Airway epithelial cell (primary cell): ENCODE results near the gene SLC34A3. TPM values are rescaled to one million over a fixed set of nuclear protein-coding genes. Genes with fewer than 3 reads are reported as not detected.

Source experiments
- total RNA-seq: library from RNA; depleted of rRNA; stranded (reverse); fragments of >200 nt; gene quantifications from 2 replicates; pipeline ENCODE4 v1.2.3, GENCODE V29; 2015

The SLC34A3 gene
- total RNA-seq, result 0.14 TPM in 1 of 2 replicates, not detected in the other

DNA sequence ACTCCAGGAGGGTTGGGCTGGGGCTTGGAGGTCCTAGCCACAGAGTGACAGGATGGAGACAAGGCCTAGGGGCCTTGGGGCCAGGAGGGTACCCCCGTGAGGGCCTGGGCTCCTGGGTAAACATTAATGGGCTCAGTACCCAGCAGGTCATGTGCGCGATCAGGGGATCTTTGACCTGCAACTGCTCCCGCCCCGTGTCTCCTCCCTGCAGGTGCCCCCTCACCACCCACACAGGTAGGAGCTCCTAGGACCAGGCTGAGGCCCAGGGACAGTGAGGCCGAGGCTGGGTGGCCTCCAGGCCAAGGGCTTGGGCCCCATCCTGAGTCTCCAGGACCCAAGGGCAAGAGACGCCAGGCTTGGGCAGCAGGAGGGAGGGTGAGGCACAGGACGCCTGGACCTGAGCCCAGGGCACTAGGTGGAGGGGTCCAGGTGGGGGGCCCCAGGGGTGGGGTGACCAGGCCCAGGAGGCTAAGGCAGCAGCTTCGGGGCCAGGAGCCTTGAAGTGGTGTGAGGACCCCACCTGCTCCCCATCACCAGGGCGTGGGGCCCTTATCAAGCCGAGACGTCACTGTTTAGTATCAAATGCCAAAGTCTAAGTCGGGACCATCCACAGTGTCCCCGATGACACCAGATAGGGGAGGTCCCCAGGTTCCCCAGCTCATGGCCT, at the start of gene SLC34A3:
Gene SLC34A3 (plus strand): TSS at position 197 of the 667 bp plus-strand sequence. CDS start 802 bp downstream, outside the sequence.

GRCh38 chr9:137188490-137189296, 42.0 kb upstream of the SLC34A3 start, which contains the start of the genes ANAPC2 and SSNA1:
Gene ANAPC2 (minus strand): TSS chr9:137188560. CDS start chr9:137188532, 28 bp downstream.
Gene SSNA1 (plus strand): TSS chr9:137188676. CDS start chr9:137188727, 51 bp downstream.

GRCh38 chr9:137200311-137201204, 30.1 kb upstream of the SLC34A3 start, which contains the start of gene TPRN:
Gene TPRN (minus strand): TSS chr9:137200741. CDS start chr9:137200711, 30 bp downstream.

GRCh38 chr9:137205126-137206069, 25.3 kb upstream of the SLC34A3 start, which contains the start of the genes NDOR1 and TMEM203:
Gene NDOR1 (plus strand): TSS chr9:137205700. CDS start chr9:137205778, 78 bp downstream.
Gene TMEM203 (minus strand): TSS chr9:137205648. CDS start chr9:137205414, 234 bp downstream.

DNA sequence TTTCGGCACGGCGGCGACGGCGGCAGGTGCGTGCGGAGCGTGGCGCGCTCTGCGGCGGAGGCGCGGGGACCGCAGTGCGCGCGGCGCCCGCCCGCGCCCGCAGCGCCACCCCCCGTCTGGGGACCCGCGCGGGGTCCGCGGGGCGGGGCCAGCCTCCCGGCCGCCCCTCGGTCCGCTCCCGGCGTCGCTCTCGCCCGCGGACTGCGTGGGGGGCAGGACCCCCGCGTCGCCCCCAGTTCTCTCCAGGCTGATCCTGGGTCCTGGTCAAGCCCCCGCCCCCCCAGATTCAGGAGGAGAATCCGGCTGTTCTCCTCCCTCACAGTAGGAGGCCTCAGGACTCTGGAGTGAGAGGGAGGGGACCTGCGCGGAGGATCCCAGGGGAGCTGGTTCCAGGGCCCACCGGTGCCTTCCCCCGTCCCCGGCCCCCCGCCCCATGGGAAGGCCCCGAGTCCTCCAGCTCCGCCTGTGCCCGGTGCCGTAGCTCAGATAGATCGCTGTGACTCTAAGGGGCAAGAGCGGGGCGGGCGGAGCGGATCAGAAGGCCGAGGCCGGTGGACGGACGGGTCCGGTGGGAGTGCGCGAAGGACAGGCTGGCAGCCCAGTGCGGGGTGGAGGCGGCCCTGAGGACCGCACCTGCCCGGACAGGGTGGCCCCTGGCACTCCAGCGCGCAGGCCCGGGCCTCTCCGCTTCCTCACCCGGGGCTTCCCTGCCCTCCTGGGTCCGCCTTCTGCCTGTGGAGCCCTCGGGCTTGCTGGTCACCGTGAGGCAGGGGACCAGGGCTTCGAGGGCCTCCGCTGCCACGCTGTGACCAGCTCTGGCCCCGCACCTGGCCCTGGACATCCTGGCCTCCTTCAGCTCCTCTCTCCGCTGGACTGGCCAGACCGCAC, 8.3 kb upstream of the SLC34A3 start, which contains the start of gene RNF208:
Gene RNF208 (minus strand): TSS at position 51 of the 888 bp plus-strand sequence. CDS start 1,028 bp downstream, outside the sequence.

GRCh38 chr9:137224830-137225694, 5.6 kb upstream of the SLC34A3 start, which contains the start of gene CYSRT1:
Gene CYSRT1 (plus strand): TSS chr9:137225174. CDS start chr9:137225622, 448 bp downstream.

DNA sequence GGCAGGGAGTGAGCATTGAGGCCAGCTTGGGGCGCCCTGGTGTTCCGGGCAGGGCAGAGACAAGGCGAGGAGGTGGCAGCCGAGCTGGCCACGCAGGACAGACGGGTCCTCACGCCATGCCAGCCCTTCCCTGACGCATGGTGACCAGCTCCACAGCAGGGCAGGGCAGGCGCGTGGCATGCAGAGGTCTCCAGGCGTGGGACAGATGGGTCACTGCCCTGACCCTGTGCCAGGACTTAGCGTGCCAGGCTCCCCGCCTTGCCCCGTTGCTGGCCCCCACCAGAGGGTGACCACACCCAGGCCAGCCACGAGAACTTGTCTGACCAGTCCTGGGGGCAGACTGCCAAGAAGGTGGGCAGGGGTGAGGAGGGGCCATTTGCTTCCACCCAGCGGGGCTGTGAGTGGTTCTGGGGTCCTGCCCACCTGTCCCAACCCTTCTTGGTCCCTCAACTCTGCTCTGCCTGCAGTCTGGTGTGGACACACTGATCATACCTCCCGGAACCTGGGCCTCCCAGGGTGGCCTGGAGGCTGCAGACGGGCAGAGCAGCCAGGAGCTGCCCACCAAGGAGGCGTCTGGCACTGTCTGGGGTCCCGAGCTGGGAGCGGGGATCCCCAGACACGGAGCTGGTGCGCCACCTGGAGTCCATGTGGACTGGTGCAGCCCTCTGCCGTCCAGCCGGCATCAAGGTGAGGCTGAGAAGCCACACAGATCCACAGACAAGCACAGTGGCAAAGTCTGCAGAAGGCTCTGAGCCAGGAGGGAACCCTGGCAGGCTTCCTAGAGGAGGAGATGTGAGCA, 3.4 kb upstream of the SLC34A3 start, which contains the start of gene RNF224:
Gene RNF224 (plus strand): TSS at position 449 of the 799 bp plus-strand sequence. CDS start 834 bp downstream, outside the sequence.

DNA sequence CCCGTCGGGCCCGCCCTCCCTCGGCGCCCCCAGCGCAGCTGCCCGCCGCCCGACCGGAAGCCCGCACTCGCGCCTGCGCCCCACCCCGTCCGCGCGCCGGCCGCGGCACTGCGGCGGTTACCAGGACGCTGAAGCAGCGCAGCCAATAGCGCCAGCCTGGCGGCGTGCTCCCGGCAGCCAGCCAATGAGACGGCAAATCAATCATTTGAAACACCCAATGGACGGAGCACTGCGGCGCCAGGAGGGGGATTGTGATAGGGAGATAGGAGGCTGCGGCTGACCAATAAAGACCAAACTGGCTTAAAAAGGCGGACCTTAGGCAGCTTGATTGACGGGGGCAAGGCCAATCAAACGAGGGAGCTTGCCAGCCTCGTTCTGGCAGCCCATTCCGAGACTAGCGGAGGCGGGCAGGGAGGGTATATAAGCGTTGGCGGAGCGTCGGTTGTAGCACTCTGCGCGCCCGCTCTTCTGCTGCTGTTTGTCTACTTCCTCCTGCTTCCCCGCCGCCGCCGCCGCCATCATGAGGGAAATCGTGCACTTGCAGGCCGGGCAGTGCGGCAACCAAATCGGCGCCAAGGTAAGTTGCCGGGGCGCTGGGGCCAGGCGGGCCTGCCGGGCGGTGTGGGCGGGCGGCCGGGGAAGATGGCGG, 10.3 kb downstream of the SLC34A3 start, which contains the start of gene TUBB4B:
Gene TUBB4B (plus strand): TSS at position 447 of the 649 bp plus-strand sequence. CDS start 74 bp downstream, at position 521.

GRCh38 chr9:137251194-137251461, 20.4 kb downstream of the SLC34A3 start, which contains the start of gene STPG3:
Gene STPG3 (plus strand): TSS chr9:137251286. CDS start chr9:137251287, 1 bp downstream.

DNA sequence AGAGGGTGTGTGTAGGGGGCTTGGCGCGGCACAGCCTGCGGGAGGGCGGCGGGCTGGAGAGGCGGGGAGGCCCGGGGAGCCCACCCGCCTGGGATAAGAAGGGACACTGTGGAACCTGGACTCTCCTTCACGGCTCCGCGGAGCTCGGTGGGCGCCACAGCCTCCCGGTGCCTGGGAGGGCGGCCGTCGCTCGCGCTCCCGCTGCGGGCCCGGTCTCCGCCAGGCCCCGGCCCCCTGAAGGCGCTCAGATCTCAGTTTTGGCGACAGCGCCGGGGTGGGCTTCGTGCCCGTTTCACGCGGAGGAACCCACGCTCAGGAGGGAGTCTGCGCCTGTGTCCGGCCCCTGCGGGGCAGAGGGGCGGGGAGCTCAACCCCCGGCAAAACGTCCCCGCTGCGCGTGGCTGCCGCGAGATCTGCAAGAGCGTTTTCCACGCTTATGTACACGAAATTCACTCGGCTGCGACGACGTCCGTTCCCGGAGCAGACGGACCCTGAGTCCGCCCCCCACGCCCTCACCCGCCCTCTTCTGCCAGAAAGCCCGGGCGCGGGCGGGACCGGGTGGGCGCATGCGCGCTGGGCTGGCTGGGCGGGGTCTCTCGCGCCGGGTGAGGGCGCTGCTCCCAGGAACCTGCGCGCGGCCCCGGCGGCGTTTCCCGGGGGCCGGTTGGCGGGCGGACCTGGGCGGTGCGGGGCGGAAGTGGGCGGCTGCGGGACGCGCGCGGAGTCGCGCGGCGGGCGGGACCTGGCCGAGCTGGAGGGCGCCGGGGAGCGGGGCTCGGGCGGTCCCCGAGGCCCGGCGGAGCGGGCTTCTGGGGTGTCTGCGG, 24.1 kb downstream of the SLC34A3 start, which contains the start of gene NELFB:
Gene NELFB (plus strand): TSS at position 704 of the 824 bp plus-strand sequence.

GRCh38 chr9:137277329-137278041, 46.8 kb downstream of the SLC34A3 start, which contains the start of gene TOR4A:
Gene TOR4A (plus strand): TSS chr9:137277726. CDS start chr9:137278690, 964 bp downstream.

